Panc1 (cell line): ENCODE measurements around the gene DYRK3. TPM values are rescaled to one million over a fixed set of nuclear protein-coding genes. Genes with fewer than 3 reads are reported as not detected.

Experiments used
- ATAC-seq: fragments of 200-7000 bp; cut with Tn5 transposase; 2 replicates; pipeline ENCODE4 v1.9.1; 2020; ENCODE audit warnings: mild to moderate bottlenecking, moderate library complexity
- BruUV-seq: library from RNA; stranded (reverse); fragments of 400-500 nt; replicated peaks from 2 replicates; lab custom pipeline; 2021; lab: Mats Ljungman, UMichigan
- CTCF ChIA-PET: fragments of 300-600 bp; sonication (Branson Sonifier 250); formaldehyde crosslinking; loops from one replicate; lab custom pipeline; 2022; ENCODE audit warnings: antibody characterized with exemption; lab: Charles Lee
- POLR2A ChIA-PET: fragments of 300-600 bp; sonication (Branson Sonifier 250); formaldehyde crosslinking; loops from one replicate; lab custom pipeline; 2022; ENCODE audit warnings: antibody characterized with exemption; lab: Charles Lee
- DNase-seq: peaks from one replicate; pipeline ENCODE4 v3.0.0-alpha.2; 2010; ENCODE audit warnings: low read depth, low spot score
- H3K27ac ChIP-seq: 2 replicates; pipeline ENCODE4 v1.5.1; 2011; ENCODE audit warnings: mild to moderate bottlenecking, low read length, inconsistent platforms
- H3K27me3 ChIP-seq: fragments of 200-500 bp; sonication (Bioruptor generic); 2 replicates; pipeline ENCODE4 v1.6.0; 2014; ENCODE audit warnings: low read length, inconsistent platforms; ENCODE audit not compliant: control insufficient read depth, insufficient read depth
- H3K36me3 ChIP-seq: fragments of 200-500 bp; sonication (Bioruptor generic); 2 replicates; pipeline ENCODE4 v1.5.1; 2014; ENCODE audit warnings: inconsistent platforms, mild to moderate bottlenecking, low read length, moderate library complexity; ENCODE audit not compliant: control insufficient read depth, insufficient read depth
- H3K4me1 ChIP-seq: 2 replicates; pipeline ENCODE4 v1.5.1; 2011; ENCODE audit warnings: inconsistent platforms, mild to moderate bottlenecking, low read length, moderate library complexity; ENCODE audit not compliant: control insufficient read depth, insufficient read depth
- H3K4me3 ChIP-seq, 2 experiments: 2 replicates each; pipeline ENCODE4 v1.5.1; 2011 to 2012; ENCODE audit warnings: low read depth in 2 of 2, low read length in 2 of 2, mild to moderate bottlenecking in 2 of 2, inconsistent platforms in 1 of 2, moderate library complexity in 1 of 2
- H3K9me3 ChIP-seq: fragments of 200-500 bp; sonication (Bioruptor generic); 2 replicates; pipeline ENCODE4 v1.5.1; 2014; ENCODE audit warnings: low read depth, mild to moderate bottlenecking, inconsistent platforms, low read length, moderate library complexity; ENCODE audit not compliant: control insufficient read depth, insufficient read depth
- POLR2AphosphoS5 ChIP-seq: IDR thresholded peaks from 2 replicates; pipeline ENCODE4 v1.6.1; 2012; ENCODE audit warnings: mild to moderate bottlenecking, low read depth, low read length, moderate library complexity
- SIN3A ChIP-seq: IDR thresholded peaks from 2 replicates; pipeline ENCODE4 v1.6.1; 2012; ENCODE audit warnings: low read depth, mild to moderate bottlenecking, low read length, moderate library complexity, borderline replicate concordance; ENCODE audit not compliant: insufficient read depth
- TCF7L2 ChIP-seq: IDR thresholded peaks from 2 replicates; pipeline ENCODE4 v1.6.1; 2011; ENCODE audit warnings: mild to moderate bottlenecking, low read depth, low read length, inconsistent platforms
- in situ Hi-C: cut with HindIII; loops from 2 replicates; pipeline ENCODE4 v1.10.0; 2016; ENCODE audit warnings: low sequenced_read_pairs, low pct_unique_long_range_greater_than_20kb
- intact Hi-C: fragments of 100-400 bp; cut with micrococcal nuclease; formaldehyde crosslinking; loops from one replicate; pipeline ENCODE4 v1.10.0; 2022; ENCODE audit not compliant: unreplicated experiment
- total RNA-seq: library from RNA; stranded (reverse); gene quantifications from one replicate; pipeline ENCODE4 v1.2.1, GENCODE V29; 2021; ENCODE audit not compliant: unreplicated experiment
- TF ChIP-seq, protein P1 (sequence below): fragments of 450-650 bp; IDR thresholded peaks from 2 replicates; pipeline ENCODE4 v1.5.1; 2017; ENCODE audit warnings: mild to moderate bottlenecking
- TF ChIP-seq, protein P2 (sequence below), 2 experiments: IDR thresholded peaks; 2 replicates each; pipeline ENCODE4 v1.6.1; 2011 to 2012; ENCODE audit warnings: low read depth in 2 of 2, control low read depth in 1 of 2, low read length in 1 of 2, mild to moderate bottlenecking in 1 of 2, moderate library complexity in 1 of 2; ENCODE audit not compliant: insufficient read depth in 1 of 2

DYRK3 gene
- total RNA-seq, 1 experiment from 2014 or later, result 12.0 TPM

DNA sequence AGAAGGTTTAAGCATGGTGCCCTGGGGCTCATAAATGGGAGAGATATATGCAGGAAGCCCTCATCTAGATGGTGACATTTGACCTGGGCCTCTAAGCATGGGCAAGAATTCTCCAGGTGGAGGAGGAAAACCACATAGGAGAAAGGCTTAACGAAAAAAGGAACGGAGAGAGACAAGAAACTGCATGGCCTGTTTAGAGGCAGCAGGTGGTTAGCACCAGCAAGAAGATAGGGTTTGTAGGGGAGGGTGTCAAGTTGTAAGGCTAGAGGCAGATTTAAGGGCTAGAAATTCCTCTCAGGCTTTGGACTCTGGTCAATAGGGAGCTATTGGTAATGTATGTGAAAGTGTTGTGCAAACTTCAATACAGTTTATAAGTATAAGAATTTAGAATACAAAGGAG is 41.2 kb downstream of the DYRK3 start:
- no peak for DNase-seq
- H3K27me3 ChIP-seq, result peaks cover 4% of the 10 kb centered on the region; the same call in 1 of the 2 replicates
- no TSS peak for BruUV-seq
- ChIA-PET POLR2A (interaction anchor here (0.6 kb wide), 1 partner anchor 542 kb away, joined by 3 read pairs; no protein-coding TSS in a partner anchor), CTCF (no interaction called here)
- no peaks in the 10 kb centered on the region for H3K9me3 ChIP-seq
- ATAC-seq, result no peak
- TF ChIP-seq SIN3A (no peak), POLR2AphosphoS5 (no peak), TCF7L2 (no peak)
- TF ChIP-seq, protein P1, sequence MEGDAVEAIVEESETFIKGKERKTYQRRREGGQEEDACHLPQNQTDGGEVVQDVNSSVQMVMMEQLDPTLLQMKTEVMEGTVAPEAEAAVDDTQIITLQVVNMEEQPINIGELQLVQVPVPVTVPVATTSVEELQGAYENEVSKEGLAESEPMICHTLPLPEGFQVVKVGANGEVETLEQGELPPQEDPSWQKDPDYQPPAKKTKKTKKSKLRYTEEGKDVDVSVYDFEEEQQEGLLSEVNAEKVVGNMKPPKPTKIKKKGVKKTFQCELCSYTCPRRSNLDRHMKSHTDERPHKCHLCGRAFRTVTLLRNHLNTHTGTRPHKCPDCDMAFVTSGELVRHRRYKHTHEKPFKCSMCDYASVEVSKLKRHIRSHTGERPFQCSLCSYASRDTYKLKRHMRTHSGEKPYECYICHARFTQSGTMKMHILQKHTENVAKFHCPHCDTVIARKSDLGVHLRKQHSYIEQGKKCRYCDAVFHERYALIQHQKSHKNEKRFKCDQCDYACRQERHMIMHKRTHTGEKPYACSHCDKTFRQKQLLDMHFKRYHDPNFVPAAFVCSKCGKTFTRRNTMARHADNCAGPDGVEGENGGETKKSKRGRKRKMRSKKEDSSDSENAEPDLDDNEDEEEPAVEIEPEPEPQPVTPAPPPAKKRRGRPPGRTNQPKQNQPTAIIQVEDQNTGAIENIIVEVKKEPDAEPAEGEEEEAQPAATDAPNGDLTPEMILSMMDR, result no peak
- TF ChIP-seq, protein P2, sequence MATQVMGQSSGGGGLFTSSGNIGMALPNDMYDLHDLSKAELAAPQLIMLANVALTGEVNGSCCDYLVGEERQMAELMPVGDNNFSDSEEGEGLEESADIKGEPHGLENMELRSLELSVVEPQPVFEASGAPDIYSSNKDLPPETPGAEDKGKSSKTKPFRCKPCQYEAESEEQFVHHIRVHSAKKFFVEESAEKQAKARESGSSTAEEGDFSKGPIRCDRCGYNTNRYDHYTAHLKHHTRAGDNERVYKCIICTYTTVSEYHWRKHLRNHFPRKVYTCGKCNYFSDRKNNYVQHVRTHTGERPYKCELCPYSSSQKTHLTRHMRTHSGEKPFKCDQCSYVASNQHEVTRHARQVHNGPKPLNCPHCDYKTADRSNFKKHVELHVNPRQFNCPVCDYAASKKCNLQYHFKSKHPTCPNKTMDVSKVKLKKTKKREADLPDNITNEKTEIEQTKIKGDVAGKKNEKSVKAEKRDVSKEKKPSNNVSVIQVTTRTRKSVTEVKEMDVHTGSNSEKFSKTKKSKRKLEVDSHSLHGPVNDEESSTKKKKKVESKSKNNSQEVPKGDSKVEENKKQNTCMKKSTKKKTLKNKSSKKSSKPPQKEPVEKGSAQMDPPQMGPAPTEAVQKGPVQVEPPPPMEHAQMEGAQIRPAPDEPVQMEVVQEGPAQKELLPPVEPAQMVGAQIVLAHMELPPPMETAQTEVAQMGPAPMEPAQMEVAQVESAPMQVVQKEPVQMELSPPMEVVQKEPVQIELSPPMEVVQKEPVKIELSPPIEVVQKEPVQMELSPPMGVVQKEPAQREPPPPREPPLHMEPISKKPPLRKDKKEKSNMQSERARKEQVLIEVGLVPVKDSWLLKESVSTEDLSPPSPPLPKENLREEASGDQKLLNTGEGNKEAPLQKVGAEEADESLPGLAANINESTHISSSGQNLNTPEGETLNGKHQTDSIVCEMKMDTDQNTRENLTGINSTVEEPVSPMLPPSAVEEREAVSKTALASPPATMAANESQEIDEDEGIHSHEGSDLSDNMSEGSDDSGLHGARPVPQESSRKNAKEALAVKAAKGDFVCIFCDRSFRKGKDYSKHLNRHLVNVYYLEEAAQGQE (IDR thresholded peaks at IDR 0.05; ENCODE audit: insufficient read depth in 1 of 2, low read depth in 2 of 2, low read length in 1 of 2), result no peak
- H3K36me3 ChIP-seq, result no peaks in the 10 kb centered on the region
- H3K4me1 ChIP-seq, result peaks cover 6% of the 10 kb centered on the region
- in situ Hi-C loops, result no loop called here
- no peak overlapping the region for H3K27ac ChIP-seq
- no peak overlapping the region for H3K4me3 ChIP-seq
- intact Hi-C loops, result no loop called here

DNA sequence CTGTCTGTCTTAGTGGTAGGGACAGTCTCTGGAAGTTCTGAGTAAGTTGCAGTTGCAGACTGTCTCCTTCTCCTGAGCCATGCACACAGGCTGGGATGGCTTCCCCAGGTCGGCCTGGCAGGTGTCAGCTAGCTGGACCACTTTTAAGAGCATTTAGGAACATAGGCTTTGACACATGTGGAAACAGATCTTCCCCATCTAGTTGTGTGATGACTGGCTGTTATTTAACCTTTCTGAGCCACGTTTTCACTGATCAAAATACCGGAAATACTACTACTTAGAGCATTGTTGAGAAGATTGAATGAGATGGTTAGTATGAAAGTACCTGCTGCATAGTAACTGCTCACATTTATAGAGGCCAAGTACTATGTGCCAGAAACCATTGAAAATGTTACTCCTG is 43.2 kb downstream of the DYRK3 start:
- ATAC-seq (no peak), DNase-seq (no peak)
- no TSS peak for BruUV-seq
- Histone ChIP-seq H3K27ac (no peak overlapping the region), H3K4me1 (peaks cover 6% of the 10 kb centered on the region), H3K9me3 (no peaks in the 10 kb centered on the region), H3K36me3 (no peaks in the 10 kb centered on the region), H3K4me3 (no peak overlapping the region), H3K27me3 (peaks cover 15% of the 10 kb centered on the region)
- in situ Hi-C loops (no loop called here), intact Hi-C loops (no loop called here)
- ChIA-PET POLR2A (no interaction called here), CTCF (no interaction called here)
- no peak for TF ChIP-seq TCF7L2
- TF ChIP-seq POLR2AphosphoS5, result no peak

DNA sequence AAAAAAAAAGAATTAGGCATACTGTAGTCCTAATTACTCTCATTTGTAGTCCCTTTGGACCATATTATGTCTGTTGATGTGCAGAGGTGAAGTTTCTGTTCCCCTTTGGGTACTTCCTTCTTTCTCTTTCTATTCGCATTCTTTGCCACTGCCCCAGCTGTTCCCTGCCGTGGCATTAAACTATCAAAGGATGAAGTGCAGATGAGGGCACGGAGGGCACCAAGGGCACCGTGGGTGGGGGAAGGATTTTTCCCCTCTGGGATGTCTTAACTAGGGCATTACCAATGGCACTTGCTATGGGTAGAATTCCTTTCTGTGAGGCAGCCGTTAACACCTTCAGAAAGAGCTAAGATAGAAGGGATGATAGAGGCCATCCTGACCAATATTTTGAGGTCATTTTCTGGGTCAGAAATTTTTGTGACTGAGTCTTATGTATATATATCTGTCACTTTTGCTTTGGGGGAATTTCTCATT is 44.4 kb downstream of the DYRK3 start:
- intact Hi-C loops, result no loop called here
- BruUV-seq, result no TSS peak
- in situ Hi-C loops, result no loop called here

More for the DNA sequence above, 44.4 kb downstream of the DYRK3 start:
- H3K27ac ChIP-seq, result no peak overlapping the region
- ATAC-seq (no peak), DNase-seq (no peak)
- POLR2A ChIA-PET, result no interaction called here
- TF ChIP-seq POLR2AphosphoS5, result no peak
- TF ChIP-seq, protein P2 (IDR thresholded peaks at IDR 0.05; ENCODE audit: insufficient read depth in 1 of 2, low read depth in 2 of 2, low read length in 1 of 2), result no peak
- TF ChIP-seq, protein P1, result no peak
- TF ChIP-seq SIN3A, result no peak
- TF ChIP-seq TCF7L2, result no peak
- H3K4me1 ChIP-seq, result peaks cover 8% of the 10 kb centered on the region
- H3K4me3 ChIP-seq, result no peak overlapping the region
- H3K36me3 ChIP-seq, result no peaks in the 10 kb centered on the region
- no peaks in the 10 kb centered on the region for H3K9me3 ChIP-seq
- H3K27me3 ChIP-seq, result peaks cover 15% of the 10 kb centered on the region
- CTCF ChIA-PET, result no interaction called here
